ENCODE data around the gene GTF3C5. TPM values are rescaled to one million over a fixed set of nuclear protein-coding genes. Genes with fewer than 3 reads are reported as not detected.
"Not testable (repeated sequence)": the region's sequence is repeated elsewhere in the genome, so short reads cannot be mapped to it uniquely, and the experiment has no call there.

Gene GTF3C5
- total and polyA plus RNA-seq, 10 of the 15 experiments (the other 5 are each of a cell fraction or from before 2014, with no cell fraction given) = 2.2 to 81.1 (median 68.7) TPM

- ChIA-PET CTCF (interaction anchor here (1.3 kb wide), 1 partner anchor 64 kb away, joined by 6 read pairs; no protein-coding TSS in a partner anchor), SMC1A (ENCODE audit: uncharacterized antibody, unreplicated experiment) (no interaction called here)
Observed at GRCh38 chr9:133080161-133080560, 49.4 kb downstream of the GTF3C5 start.

GRCh38 chr9:133080786-133081779 is 50.3 kb downstream of the GTF3C5 start:
- FAIRE-seq; in situ Hi-C loops (cut with MboI); RAD21 ChIA-PET (ENCODE audit: unreplicated experiment); H3K36me3 ChIP-seq (ENCODE audit: control insufficient read depth in 2 of 2, insufficient read depth in 2 of 2, low read length in 1 of 2); intact Hi-C loops (cut with micrococcal nuclease; ENCODE audit: unreplicated experiment); ATAC-seq; H3K4me2 ChIP-seq (ENCODE audit: control insufficient read depth, insufficient read depth); H3K27ac ChIP-seq (ENCODE audit: control insufficient read depth, insufficient read depth); H3K27me3 ChIP-seq (replicated peaks in 1 of 2; ENCODE audit: control insufficient read depth in 2 of 2, insufficient read depth in 2 of 2, low read length in 1 of 2); SMC1A ChIA-PET (ENCODE audit: uncharacterized antibody, unreplicated experiment); H3K4me1 ChIP-seq (ENCODE audit: control insufficient read depth, insufficient read depth, low read length); CTCF ChIA-PET; BruUV-seq (replicated peaks); H3K4me3 ChIP-seq; H2AFZ ChIP-seq (ENCODE audit: control insufficient read depth, low read depth, low read length); H3K9ac ChIP-seq (ENCODE audit: control insufficient read depth, insufficient read depth, low read length); H4K20me1 ChIP-seq (ENCODE audit: control insufficient read depth, insufficient read depth); DNase-seq (ENCODE audit: low read depth, low spot score); POLR2A ChIA-PET; H3K79me2 ChIP-seq (ENCODE audit: control insufficient read depth, insufficient read depth, low read length); H3K9me3 ChIP-seq (replicated peaks; ENCODE audit: control insufficient read depth, insufficient read depth, low read length): not testable (repeated sequence)
- 0 out of 2 replicates have a peak, but pooled peaks have one; percentile 4 for TF ChIP-seq RAD21 (IDR thresholded peaks at IDR 0.05; ENCODE audit: insufficient read depth, low read depth, low read length)
- TF ChIP-seq, protein P1, sequence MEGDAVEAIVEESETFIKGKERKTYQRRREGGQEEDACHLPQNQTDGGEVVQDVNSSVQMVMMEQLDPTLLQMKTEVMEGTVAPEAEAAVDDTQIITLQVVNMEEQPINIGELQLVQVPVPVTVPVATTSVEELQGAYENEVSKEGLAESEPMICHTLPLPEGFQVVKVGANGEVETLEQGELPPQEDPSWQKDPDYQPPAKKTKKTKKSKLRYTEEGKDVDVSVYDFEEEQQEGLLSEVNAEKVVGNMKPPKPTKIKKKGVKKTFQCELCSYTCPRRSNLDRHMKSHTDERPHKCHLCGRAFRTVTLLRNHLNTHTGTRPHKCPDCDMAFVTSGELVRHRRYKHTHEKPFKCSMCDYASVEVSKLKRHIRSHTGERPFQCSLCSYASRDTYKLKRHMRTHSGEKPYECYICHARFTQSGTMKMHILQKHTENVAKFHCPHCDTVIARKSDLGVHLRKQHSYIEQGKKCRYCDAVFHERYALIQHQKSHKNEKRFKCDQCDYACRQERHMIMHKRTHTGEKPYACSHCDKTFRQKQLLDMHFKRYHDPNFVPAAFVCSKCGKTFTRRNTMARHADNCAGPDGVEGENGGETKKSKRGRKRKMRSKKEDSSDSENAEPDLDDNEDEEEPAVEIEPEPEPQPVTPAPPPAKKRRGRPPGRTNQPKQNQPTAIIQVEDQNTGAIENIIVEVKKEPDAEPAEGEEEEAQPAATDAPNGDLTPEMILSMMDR (IDR thresholded peaks at IDR 0.05 in 2 of 3, conservative IDR thresholded peaks at IDR 0.05 in 1 of 3; ENCODE audit: control insufficient read depth in 2 of 3, extremely low read depth in 1 of 3, insufficient read depth in 1 of 3, low read depth in 3 of 3, low read length in 3 of 3) = 0 out of 6 replicates have a peak, but pooled peaks of 1 of the 3 experiments have one; percentile 12
- 72% methylated on average over 8 of the region's 18 CpGs for WGBS (ENCODE audit: insufficient coverage, insufficient replicate concordance, low lambda C conversion rate, missing lambda C conversion rate)

More at GRCh38 chr9:133080161-133080560, 49.4 kb downstream of the GTF3C5 start:
- H3K9ac ChIP-seq (ENCODE audit: control insufficient read depth, insufficient read depth, low read length) = no peak overlapping the region
- H3K9me3 ChIP-seq (replicated peaks; ENCODE audit: control insufficient read depth, insufficient read depth, low read length) = no peaks in the 10 kb centered on the region
- H3K27ac ChIP-seq (ENCODE audit: control insufficient read depth, insufficient read depth) = no peak overlapping the region
- RAD21 ChIA-PET (ENCODE audit: unreplicated experiment) = no interaction called here
- no peaks in the 10 kb centered on the region; a peak in 1 of 4 replicates for H3K27me3 ChIP-seq (replicated peaks in 1 of 2; ENCODE audit: control insufficient read depth in 2 of 2, insufficient read depth in 2 of 2, low read length in 1 of 2)
- intact Hi-C loops (cut with micrococcal nuclease; ENCODE audit: unreplicated experiment) = no loop called here
- TF ChIP-seq RAD51 (IDR thresholded peaks at IDR 0.05) = no peak
- no peak for TF ChIP-seq EP300 (IDR thresholded peaks at IDR 0.05; ENCODE audit: borderline replicate concordance in 1 of 2, control insufficient read depth in 1 of 2, low read depth in 2 of 2, low read length in 2 of 2)
- TF ChIP-seq RELA (IDR thresholded peaks at IDR 0.05; ENCODE audit: borderline replicate concordance, partially characterized antibody) = no peak
- POLR2A ChIA-PET = interaction anchor here (0.5 to 0.6 kb wide), 2 partner anchors 198 to 240 kb away, joined by 4 to 7 read pairs; no protein-coding TSS in a partner anchor
- WGBS (ENCODE audit: insufficient coverage, insufficient replicate concordance, low lambda C conversion rate, missing lambda C conversion rate) = 43% methylated on average over 7 of the region's 7 CpGs
- no peak overlapping the region for H3K4me2 ChIP-seq (ENCODE audit: control insufficient read depth, insufficient read depth)
- no TSS peak for BruUV-seq (replicated peaks)
- FAIRE-seq (no peak), ATAC-seq (no peak), DNase-seq (ENCODE audit: low read depth, low spot score) (no peak)
- no peak overlapping the region for H2AFZ ChIP-seq (ENCODE audit: control insufficient read depth, low read depth, low read length)
- in situ Hi-C loops (cut with MboI) = no loop called here
- H3K4me1 ChIP-seq (ENCODE audit: control insufficient read depth, insufficient read depth, low read length) = no peaks in the 10 kb centered on the region
- H3K79me2 ChIP-seq (ENCODE audit: control insufficient read depth, insufficient read depth, low read length) = no peaks in the 10 kb centered on the region
- H3K4me3 ChIP-seq = no peak overlapping the region
- H4K20me1 ChIP-seq (ENCODE audit: control insufficient read depth, insufficient read depth) = no peaks in the 10 kb centered on the region
- no peaks in the 10 kb centered on the region for H3K36me3 ChIP-seq (ENCODE audit: control insufficient read depth in 2 of 2, insufficient read depth in 2 of 2, low read length in 1 of 2)
